K562 (cell line): ENCODE data around the gene DYSF. TPM values are rescaled to one million over a fixed set of nuclear protein-coding genes. Genes with fewer than 3 reads are reported as not detected.

Experiments
- CAMTA2 ChIP-seq: fragments of 250-450 bp; sonication (Bioruptor Pico); conservative IDR thresholded peaks from 2 replicates; pipeline ENCODE4 v1.5.1; 2022
- CBFA2T2 ChIP-seq: fragments of 450-650 bp; conservative IDR thresholded peaks from 2 replicates; pipeline ENCODE4 v1.6.1; 2017; ENCODE audit warnings: mild to moderate bottlenecking
- ELF1 ChIP-seq: fragments of 200-800 bp; sonication (Bioruptor generic); IDR thresholded peaks from 2 replicates; pipeline ENCODE4 v1.6.1; 2016; ENCODE audit warnings: missing genetic modification characterization, missing compliant biosample characterization
- EP400 ChIP-seq: fragments of 450-650 bp; IDR thresholded peaks from 2 replicates; pipeline ENCODE4 v1.6.1; 2017; ENCODE audit warnings: antibody characterized with exemption, mild to moderate bottlenecking, moderate library complexity
- FOSL1 ChIP-seq: fragments of 200-800 bp; sonication (Bioruptor generic); conservative IDR thresholded peaks from 2 replicates; pipeline ENCODE4 v1.6.1; 2016; ENCODE audit warnings: missing genetic modification characterization, missing compliant biosample characterization
- GATAD2A ChIP-seq: fragments of 450-650 bp; IDR thresholded peaks from 2 replicates; pipeline ENCODE4 v1.6.1; 2017
- KAT2B ChIP-seq: IDR thresholded peaks from one replicate; pipeline ENCODE4 v1.6.1; 2012; ENCODE audit warnings: low read depth, mild to moderate bottlenecking, control low read depth, inconsistent platforms, low read length, moderate library complexity
- MAFF ChIP-seq: IDR thresholded peaks from 2 replicates; pipeline ENCODE4 v1.6.1; 2012; ENCODE audit warnings: low read length, improper control_type of control experiment
- MTF1 ChIP-seq: fragments of 250-450 bp; sonication (Bioruptor Pico); IDR thresholded peaks from 2 replicates; pipeline ENCODE4 v1.9.0; 2021; ENCODE audit warnings: moderate library complexity, mild to moderate bottlenecking, inconsistent platforms, borderline replicate concordance
- MYNN ChIP-seq, 2 experiments: sonication (generic); formaldehyde crosslinking in 1 of 2; IDR thresholded peaks; 2 replicates each; pipeline versions ENCODE4 v1.5.0 to v1.6.1; 2016 to 2020; ENCODE audit warnings: antibody characterized with exemption in 1 of 2, missing genetic modification reagents in 1 of 2
- RCOR1 ChIP-seq, 2 experiments: IDR thresholded peaks; 2 replicates each; pipeline ENCODE4 v1.6.1; 2012; ENCODE audit warnings: low read depth in 2 of 2, low read length in 2 of 2, borderline replicate concordance in 1 of 2, improper control_type of control experiment in 1 of 2
- SMAD3 ChIP-seq: fragments of 450-650 bp; formaldehyde crosslinking; conservative IDR thresholded peaks from 2 replicates; pipeline ENCODE4 v1.4.0; 2020; ENCODE audit warnings: mild to moderate bottlenecking
- SMARCA4 ChIP-seq: fragments of 450-650 bp; IDR thresholded peaks from 2 replicates; pipeline ENCODE4 v1.6.1; 2016
- TEAD4 ChIP-seq, 2 experiments: sonication (generic) in 1 of 2; formaldehyde crosslinking in 1 of 2; IDR thresholded peaks; 2 replicates each; pipeline versions ENCODE4 v1.6.1 to v1.8.0; 2012 to 2022; ENCODE audit warnings: borderline replicate concordance in 1 of 2, inconsistent platforms in 1 of 2, low read length in 1 of 2, mild to moderate bottlenecking in 1 of 2, missing genetic modification reagents in 1 of 2
- TRIM24 ChIP-seq, 2 experiments: fragments of 450-650 bp; IDR thresholded peaks; 2 replicates each; pipeline ENCODE4 v1.6.1; 2016
- XRCC4 ChIP-seq: IDR thresholded peaks from one replicate; pipeline ENCODE4 v1.6.1; 2011; ENCODE audit not compliant: insufficient read depth, insufficient read length; ENCODE audit errors: extremely low read depth
- ZNF316 ChIP-seq: fragments of 450-650 bp; IDR thresholded peaks from 2 replicates; pipeline ENCODE4 v1.6.1; 2016
- ZNF324 ChIP-seq: fragments of 250-450 bp; sonication (Bioruptor Pico); IDR thresholded peaks from 2 replicates; pipeline ENCODE4 v1.4.0; 2020; ENCODE audit warnings: mild to moderate bottlenecking
- ZNF384 ChIP-seq: IDR thresholded peaks from 2 replicates; pipeline ENCODE4 v1.6.1; 2012; ENCODE audit warnings: low read depth, low read length, improper control_type of control experiment
- polyA plus RNA-seq, 8 experiments: library from polyadenylated mRNA; depleted of rRNA in 4 of 8; stranded (reverse) in 5 of 8; unstranded in 3 of 8; fragments of >200 nt; fragmentation: Nextera tagmentation in 2 of 8; fragmentation: Illumina TruSeq in 1 of 8; extraction: Ambion mirVana in 2 of 8; extraction: Trizol in 1 of 8; gene quantifications; 2 replicates each; pipeline versions ENCODE4 v1.2.1 to v1.2.3, GENCODE V29; 2011 to 2014; ENCODE audit warnings: inconsistent platforms in 1 of 8, missing spikeins in 1 of 8
- total RNA-seq, 7 experiments: library from RNA; depleted of rRNA in 6 of 7; stranded (reverse); fragments of >200 nt in 6 of 7; fragmentation: Illumina TruSeq in 2 of 7; extraction: Trizol in 2 of 7; gene quantifications; 2 replicates each; pipeline versions ENCODE4 v1.2.1 to v1.2.3, GENCODE V29; 2011 to 2021; ENCODE audit warnings: low replicate concordance in 1 of 7
- TF ChIP-seq, protein P1 (sequence below): fragments of 200-800 bp; sonication (Bioruptor generic); IDR thresholded peaks from 2 replicates; pipeline ENCODE4 v1.6.1; 2017; ENCODE audit warnings: missing genetic modification characterization, missing compliant biosample characterization
- TF ChIP-seq, protein P2 (sequence below), 2 experiments: fragments of 450-650 bp in 1 of 2; sonication (generic) in 1 of 2; formaldehyde crosslinking in 1 of 2; IDR thresholded peaks in 1 of 2; conservative IDR thresholded peaks in 1 of 2; 2 replicates each; pipeline versions ENCODE4 v1.6.1 to v1.8.1; 2016 to 2023; ENCODE audit warnings: mild to moderate bottlenecking in 2 of 2, moderate library complexity in 2 of 2, inconsistent platforms in 1 of 2, missing genetic modification reagents in 1 of 2
- TF ChIP-seq, protein P3 (sequence below), 2 experiments: IDR thresholded peaks; 2 replicates each; pipeline ENCODE4 v1.6.1; 2012; ENCODE audit warnings: improper control_type of control experiment in 2 of 2, low read depth in 2 of 2, low read length in 2 of 2, borderline replicate concordance in 1 of 2
- TF ChIP-seq, protein P4 (sequence below), 2 experiments: fragments of 450-650 bp; conservative IDR thresholded peaks; 2 replicates each; pipeline ENCODE4 v1.6.1; 2017; ENCODE audit warnings: mild to moderate bottlenecking in 2 of 2, moderate library complexity in 2 of 2

DYSF gene
- total and polyA plus RNA-seq, 9 of the 15 experiments (the other 6 are each of a cell fraction or from before 2014, with no cell fraction given): 0.01 to 0.80 (median 0.29) TPM

DNA sequence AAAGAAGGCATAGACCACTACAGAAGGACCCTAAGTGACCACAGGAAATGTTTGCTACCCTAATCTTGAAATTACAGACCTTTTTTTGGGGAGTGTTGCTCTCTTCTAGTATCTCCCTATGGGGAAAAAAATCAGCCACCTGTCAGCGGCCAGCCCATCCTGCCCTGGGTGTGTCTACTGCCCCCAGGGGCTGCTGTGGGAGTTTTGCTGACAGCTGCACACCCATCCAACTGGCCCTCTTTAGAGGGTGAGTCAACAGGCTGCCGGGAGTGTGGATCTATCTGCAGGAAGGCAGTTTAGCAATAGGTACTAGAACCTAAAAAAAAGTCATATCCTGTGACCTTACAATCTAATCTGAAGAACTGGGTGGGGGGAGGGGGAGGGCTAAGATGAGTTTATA lies 796 bp upstream of the DYSF start (continued):
- TF ChIP-seq, protein P1, sequence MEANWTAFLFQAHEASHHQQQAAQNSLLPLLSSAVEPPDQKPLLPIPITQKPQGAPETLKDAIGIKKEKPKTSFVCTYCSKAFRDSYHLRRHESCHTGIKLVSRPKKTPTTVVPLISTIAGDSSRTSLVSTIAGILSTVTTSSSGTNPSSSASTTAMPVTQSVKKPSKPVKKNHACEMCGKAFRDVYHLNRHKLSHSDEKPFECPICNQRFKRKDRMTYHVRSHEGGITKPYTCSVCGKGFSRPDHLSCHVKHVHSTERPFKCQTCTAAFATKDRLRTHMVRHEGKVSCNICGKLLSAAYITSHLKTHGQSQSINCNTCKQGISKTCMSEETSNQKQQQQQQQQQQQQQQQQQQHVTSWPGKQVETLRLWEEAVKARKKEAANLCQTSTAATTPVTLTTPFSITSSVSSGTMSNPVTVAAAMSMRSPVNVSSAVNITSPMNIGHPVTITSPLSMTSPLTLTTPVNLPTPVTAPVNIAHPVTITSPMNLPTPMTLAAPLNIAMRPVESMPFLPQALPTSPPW (CRISPR knock-in tag): peak; percentile 42
- TF ChIP-seq FOSL1 (tag) (peak; percentile 70), TEAD4 (IDR thresholded peaks at IDR 0.05; ENCODE audit: low read length) (peak; percentile 36; the same call in 1 of the 2 replicates), TEAD4 (CRISPR knock-in tag; IDR thresholded peaks at IDR 0.05; ENCODE audit: borderline replicate concordance) (no peak), SMARCA4 (peak; percentile 24; the same call in 1 of the 2 replicates), TRIM24 (IDR thresholded peaks at IDR 0.05) (0 out of 4 replicates have a peak, but pooled peaks of 1 of the 2 experiments have one; percentile 26), SMAD3 (no peak), CBFA2T2 (peak; percentile 62), KAT2B (no peak), MTF1 (CRISPR knock-in tag) (no peak), GATAD2A (0 out of 2 replicates have a peak, but pooled peaks have one; percentile 37), RCOR1 (IDR thresholded peaks at IDR 0.05; ENCODE audit: borderline replicate concordance in 1 of 2, low read depth in 2 of 2, low read length in 2 of 2) (peak in 1 of 2 experiments; percentile 88; a peak in 1 of 4 replicates), XRCC4 (no peak), ZNF384 (peak; percentile 67; the same call in 1 of the 2 replicates), MYNN (IDR thresholded peaks at IDR 0.05) (no peak), MYNN (CRISPR knock-in tag; IDR thresholded peaks at IDR 0.05) (no peak), ZNF316 (no peak), EP400 (no peak), ELF1 (tag) (no peak), ZNF324 (CRISPR knock-in tag) (no peak), MAFF (0 out of 2 replicates have a peak, but pooled peaks have one; percentile 9), CAMTA2 (no peak)
- TF ChIP-seq, protein P2, sequence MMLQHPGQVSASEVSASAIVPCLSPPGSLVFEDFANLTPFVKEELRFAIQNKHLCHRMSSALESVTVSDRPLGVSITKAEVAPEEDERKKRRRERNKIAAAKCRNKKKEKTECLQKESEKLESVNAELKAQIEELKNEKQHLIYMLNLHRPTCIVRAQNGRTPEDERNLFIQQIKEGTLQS (IDR thresholded peaks at IDR 0.05): peak; percentile 63
- TF ChIP-seq, protein P2 (CRISPR knock-in tag; conservative IDR thresholded peaks at IDR 0.05): no peak
- TF ChIP-seq, protein P3, sequence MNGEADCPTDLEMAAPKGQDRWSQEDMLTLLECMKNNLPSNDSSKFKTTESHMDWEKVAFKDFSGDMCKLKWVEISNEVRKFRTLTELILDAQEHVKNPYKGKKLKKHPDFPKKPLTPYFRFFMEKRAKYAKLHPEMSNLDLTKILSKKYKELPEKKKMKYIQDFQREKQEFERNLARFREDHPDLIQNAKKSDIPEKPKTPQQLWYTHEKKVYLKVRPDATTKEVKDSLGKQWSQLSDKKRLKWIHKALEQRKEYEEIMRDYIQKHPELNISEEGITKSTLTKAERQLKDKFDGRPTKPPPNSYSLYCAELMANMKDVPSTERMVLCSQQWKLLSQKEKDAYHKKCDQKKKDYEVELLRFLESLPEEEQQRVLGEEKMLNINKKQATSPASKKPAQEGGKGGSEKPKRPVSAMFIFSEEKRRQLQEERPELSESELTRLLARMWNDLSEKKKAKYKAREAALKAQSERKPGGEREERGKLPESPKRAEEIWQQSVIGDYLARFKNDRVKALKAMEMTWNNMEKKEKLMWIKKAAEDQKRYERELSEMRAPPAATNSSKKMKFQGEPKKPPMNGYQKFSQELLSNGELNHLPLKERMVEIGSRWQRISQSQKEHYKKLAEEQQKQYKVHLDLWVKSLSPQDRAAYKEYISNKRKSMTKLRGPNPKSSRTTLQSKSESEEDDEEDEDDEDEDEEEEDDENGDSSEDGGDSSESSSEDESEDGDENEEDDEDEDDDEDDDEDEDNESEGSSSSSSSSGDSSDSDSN (IDR thresholded peaks at IDR 0.05; ENCODE audit: borderline replicate concordance in 1 of 2, low read depth in 2 of 2, low read length in 2 of 2): peak in 1 of 2 experiments; percentile 60; a peak in 1 of 4 replicates
- TF ChIP-seq, protein P4, sequence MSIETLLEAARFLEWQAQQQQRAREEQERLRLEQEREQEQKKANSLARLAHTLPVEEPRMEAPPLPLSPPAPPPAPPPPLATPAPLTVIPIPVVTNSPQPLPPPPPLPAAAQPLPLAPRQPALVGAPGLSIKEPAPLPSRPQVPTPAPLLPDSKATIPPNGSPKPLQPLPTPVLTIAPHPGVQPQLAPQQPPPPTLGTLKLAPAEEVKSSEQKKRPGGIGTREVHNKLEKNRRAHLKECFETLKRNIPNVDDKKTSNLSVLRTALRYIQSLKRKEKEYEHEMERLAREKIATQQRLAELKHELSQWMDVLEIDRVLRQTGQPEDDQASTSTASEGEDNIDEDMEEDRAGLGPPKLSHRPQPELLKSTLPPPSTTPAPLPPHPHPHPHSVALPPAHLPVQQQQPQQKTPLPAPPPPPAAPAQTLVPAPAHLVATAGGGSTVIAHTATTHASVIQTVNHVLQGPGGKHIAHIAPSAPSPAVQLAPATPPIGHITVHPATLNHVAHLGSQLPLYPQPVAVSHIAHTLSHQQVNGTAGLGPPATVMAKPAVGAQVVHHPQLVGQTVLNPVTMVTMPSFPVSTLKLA (conservative IDR thresholded peaks at IDR 0.05): peak; percentile 25 to 29; a peak in 1 of 4 replicates
